HG03442 (cell line): ENCODE data around the gene ICAM1.
"Not testable (repeated sequence)": the region's sequence is repeated elsewhere in the genome, so short reads cannot be mapped to it uniquely, and the experiment has no call there.

Experiments
- ATAC-seq: cut with Tn5 transposase; IDR thresholded peaks from one replicate; pipeline ENCODE4 v1.9.1; 2021; ENCODE audit warnings: mild to moderate bottlenecking, moderate library complexity; ENCODE audit not compliant: unreplicated experiment

Gene ICAM1, protein sequence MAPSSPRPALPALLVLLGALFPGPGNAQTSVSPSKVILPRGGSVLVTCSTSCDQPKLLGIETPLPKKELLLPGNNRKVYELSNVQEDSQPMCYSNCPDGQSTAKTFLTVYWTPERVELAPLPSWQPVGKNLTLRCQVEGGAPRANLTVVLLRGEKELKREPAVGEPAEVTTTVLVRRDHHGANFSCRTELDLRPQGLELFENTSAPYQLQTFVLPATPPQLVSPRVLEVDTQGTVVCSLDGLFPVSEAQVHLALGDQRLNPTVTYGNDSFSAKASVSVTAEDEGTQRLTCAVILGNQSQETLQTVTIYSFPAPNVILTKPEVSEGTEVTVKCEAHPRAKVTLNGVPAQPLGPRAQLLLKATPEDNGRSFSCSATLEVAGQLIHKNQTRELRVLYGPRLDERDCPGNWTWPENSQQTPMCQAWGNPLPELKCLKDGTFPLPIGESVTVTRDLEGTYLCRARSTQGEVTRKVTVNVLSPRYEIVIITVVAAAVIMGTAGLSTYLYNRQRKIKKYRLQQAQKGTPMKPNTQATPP

DNA sequence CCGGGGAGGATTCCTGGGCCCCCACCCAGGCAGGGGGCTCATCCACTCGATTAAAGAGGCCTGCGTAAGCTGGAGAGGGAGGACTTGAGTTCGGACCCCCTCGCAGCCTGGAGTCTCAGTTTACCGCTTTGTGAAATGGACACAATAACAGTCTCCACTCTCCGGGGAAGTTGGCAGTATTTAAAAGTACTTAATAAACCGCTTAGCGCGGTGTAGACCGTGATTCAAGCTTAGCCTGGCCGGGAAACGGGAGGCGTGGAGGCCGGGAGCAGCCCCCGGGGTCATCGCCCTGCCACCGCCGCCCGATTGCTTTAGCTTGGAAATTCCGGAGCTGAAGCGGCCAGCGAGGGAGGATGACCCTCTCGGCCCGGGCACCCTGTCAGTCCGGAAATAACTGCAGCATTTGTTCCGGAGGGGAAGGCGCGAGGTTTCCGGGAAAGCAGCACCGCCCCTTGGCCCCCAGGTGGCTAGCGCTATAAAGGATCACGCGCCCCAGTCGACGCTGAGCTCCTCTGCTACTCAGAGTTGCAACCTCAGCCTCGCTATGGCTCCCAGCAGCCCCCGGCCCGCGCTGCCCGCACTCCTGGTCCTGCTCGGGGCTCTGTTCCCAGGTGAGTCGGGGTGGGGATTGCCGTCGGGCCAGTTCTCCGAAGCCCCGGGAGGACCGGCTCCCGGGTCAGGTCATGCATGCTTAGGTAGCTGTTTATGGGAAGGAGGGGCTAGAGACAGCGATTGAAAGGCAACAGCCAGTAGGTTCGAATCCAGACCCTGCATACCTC lies at the start of gene ICAM1:
Gene ICAM1 (plus strand): TSS at position 505 of the 779 bp plus-strand sequence. CDS start 40 bp downstream, at position 545.
- ATAC-seq: peak; percentile 47

DNA sequence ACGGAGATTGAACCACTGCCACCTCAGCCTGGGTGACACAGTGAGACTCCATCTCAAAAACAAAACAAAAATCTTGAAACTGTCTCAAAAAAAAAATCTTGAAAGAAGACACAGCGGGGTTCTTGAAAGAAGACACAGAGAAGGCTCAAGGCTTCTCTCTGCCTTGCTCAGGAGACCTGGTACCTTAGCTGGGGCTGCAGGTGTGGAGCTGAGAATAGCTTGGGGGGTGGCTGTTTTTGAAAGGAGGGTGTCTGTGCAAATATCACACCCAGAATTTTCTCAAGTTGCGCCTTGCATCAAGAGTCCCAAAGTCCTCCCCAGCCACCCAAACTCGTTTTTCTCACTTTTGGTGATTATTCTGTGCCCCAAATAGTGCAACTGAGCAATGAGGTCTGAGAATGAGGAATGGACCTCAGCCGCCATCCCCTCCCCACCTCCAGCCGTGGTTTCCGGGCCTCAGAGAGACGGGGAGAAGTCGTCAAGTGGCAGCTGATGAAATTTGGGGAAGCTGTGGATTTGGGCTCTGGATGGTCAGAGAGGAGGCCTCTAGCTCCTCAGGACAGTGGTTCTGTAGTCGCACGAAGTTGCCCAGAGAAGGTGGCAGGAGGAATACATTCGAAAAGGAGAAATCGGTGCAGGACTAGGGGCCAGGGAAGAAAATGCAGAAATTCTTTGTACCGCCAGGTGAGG lies 48.6 kb upstream of the ICAM1 start:
- ATAC-seq: no peak

DNA sequence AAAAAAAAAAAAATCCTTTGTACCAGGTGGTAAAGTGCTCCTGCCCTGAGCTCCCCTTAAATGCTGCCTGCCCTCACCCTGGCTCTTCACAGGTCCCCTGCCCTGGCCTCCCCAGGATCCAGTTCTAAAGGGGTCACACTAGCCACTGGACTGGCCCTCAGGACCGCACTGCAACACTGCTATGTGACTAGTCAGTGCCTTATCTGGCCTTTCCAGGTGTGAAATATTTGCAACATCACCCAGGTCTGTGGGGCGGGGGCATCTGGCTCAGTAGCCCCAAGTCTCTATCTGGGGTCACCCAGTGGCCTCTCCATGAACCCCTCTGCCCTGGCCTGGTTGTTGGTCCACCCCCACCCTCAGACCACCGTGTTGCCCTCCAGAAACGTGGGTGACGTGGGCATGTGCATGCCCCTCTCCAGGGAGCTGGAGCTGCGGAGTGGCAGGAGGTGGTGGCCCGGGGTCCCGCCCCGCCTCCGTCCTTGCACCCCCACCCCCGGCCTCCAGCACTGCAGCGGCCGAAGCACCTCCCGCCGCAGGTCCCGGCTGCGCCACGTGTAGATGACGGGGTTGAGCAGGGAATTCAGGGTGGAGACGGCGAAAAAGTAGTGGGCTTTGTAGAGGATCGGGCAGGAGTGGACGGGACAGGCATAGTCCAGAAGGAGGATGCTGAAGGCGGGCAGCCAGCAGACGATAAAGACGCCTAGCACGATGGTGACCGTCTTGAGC lies 47.3 kb upstream of the ICAM1 start:
- ATAC-seq: no peak

DNA sequence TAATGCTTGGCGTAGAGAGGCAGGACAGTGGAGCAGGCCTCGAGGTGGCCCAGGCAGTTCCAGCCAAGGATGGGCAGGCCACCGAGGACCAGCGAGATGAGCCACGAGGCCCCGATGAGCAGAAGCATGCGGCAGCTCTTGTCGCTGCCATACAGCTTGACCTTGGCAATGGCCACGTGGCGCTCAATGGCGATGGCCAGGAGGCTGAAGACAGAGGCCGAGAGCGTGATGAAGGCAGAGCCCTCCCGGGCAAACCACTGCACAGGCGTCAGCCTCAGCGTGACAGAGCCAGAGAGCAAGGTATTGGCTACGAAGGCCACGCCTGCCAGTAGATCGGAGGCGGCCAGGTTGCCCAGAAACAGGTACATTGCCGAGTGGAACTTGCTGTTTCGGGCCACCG lies 46.6 kb upstream of the ICAM1 start:
- ATAC-seq: no peak

DNA sequence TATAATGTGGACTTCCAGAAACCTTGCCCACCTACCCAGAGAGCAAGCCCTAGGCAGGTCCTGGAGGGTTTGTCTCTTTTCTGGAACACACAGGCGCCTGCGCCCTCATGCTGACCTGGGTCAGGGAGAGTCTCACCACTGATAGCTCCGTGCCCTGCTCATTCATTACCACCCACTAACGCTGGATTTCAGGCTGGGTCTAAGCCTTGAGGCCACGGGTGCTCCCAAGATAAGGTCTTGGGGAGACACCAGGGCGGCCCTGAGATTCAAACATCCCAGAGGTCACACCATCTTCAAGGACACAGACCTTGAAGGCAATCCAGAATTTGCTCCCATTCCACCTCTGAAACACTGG lies 44.9 kb upstream of the ICAM1 start:
- no peak for ATAC-seq

DNA sequence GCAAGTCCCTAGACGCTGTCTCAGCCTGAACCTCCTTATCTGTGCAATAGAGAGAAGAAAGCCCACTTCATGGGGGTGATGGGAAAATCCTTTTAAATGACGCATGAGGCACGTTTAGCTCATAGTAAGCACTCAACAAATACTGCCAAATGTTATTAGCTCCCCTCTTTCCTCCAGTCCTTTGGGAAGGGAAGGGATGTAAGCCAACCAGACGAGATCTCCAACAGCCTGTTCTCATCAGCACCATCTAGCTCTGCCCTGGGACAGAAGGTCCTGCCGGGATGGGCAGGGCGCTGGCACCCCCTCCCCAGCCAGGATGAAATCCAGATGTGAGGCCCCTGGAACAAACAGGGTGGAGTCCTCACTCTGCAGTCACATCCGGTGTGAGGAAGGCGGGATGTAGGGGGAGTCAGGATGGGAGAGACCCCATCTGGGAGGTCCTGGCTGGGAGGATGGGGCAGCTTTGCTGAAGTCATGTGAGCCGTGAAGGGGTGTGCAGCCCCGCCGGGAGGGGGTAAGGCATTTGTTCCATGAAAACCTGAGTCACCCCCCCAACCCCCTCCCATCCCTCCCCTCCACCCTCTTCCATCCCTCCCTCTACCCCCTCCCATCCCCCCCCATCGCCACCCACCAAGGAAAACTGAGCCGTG lies 44.4 kb upstream of the ICAM1 start:
- no peak for ATAC-seq

DNA sequence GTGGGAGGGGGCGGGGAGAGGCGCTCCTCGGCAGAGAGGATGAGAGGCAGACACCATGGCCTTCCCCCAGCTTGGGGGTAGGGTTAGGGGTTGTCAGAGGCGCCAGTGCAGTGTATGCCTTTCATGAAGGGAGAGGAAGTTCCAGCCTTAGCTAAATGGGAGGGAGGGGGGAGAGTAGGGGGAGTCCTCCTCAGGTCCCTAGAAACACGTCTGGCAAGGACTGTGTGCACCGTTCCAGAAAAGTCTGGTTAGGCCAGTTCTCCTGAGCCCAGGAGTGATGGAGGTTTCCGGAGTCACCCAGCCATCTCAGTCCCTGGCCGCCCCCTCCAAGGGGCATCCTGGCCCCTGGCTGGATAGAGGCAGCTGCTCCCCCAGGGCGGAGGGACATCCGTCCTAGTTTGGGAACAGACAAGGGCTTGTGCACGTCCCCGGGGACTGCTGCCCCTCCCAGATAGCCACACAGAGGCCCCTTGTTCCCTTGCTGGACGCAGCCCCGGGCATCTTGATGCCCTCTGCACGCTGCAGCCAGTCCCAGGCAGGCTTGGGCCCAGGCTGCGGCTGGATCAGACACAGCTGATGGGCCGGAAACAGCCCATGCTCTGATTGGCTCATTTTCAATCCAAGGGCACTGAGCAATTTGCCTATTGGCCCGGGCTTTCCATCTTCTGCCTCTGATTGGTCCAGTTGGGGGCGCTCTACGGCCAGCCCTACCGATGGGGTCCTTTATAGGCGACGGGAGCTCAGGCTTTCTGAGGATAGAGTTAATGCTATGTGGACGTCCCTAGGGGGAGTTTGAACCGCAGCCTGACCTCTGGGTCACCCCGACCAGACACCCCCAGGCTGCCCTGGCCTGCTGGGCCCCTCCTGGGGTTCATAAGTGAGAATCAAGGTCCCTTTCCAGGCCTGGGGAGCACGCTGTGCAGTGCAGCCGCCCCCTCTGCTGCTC lies 43.6 kb upstream of the ICAM1 start:
- no peak for ATAC-seq

DNA sequence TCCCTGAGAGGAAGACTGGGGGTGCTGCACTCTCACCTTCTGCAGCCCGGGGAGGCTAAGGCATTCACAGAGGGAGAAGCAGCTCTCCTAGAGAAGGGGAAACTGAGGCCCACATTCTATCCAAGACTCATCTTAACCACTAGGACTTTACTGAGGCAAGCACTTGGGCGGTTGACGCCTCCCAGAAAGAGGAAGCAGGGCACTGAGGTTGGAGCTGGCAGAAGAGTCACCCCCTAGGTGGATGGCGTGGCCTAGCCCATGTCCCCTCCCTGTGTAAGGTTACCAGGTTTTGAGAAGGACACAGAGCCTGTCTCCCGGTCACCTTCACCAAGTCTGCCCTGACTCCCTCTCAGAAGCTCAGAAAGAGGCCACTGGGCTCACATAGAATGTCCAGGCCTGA lies 42.5 kb upstream of the ICAM1 start:
- ATAC-seq: no peak

DNA sequence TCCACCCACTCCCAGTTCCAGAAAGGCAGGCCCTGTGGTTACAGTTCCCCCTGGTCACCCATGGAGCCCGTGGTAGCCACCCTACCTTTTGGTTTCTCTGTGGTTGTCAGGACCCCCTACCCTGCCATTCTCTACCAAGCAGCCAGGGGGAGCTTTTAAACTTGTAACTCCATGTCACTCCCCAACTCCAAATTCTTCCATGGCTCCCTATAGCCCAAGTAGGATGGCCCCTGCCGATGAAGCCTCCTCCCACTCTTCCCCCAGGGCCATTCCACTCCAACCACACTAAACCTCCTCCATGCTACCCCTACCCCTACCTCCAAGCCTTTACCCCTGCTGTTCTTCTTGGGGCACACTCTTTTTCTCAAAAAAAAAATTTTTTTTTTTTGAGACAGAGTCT lies 42.0 kb upstream of the ICAM1 start:
- ATAC-seq: no peak

DNA sequence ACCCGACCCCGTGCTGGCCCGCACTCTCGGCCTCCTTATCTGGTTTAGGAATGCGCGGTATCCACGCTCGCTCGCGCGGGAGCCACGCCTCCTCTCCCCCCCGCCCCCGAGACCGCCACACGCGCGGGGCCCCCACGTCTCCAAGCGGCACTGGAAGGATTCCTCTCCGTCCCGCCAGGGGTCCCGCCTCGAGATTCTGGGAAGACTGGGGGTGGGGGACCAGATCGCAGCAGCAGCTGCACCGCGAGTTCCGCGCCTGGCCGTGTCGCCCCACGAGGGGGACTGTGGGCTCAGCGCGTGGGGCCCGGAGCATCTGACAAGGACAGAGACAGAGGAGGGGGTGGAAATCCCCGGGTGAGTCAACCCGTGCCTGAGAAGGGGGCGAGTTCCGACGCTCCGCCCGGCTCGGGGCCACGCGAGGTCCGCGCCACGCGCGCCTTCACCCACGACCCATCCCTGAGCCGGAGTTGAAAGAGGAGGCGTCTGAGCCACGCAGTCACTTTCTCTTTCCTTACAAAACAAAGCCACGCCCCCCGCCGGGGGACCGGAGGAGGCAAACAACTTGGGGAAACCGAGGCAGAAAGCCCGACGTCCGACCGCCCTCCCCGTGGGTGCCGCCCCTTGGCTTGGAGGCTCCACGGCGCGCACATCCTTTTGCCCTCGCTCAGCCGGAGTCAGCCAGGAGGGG lies 40.6 kb upstream of the ICAM1 start:
- no peak for ATAC-seq

DNA sequence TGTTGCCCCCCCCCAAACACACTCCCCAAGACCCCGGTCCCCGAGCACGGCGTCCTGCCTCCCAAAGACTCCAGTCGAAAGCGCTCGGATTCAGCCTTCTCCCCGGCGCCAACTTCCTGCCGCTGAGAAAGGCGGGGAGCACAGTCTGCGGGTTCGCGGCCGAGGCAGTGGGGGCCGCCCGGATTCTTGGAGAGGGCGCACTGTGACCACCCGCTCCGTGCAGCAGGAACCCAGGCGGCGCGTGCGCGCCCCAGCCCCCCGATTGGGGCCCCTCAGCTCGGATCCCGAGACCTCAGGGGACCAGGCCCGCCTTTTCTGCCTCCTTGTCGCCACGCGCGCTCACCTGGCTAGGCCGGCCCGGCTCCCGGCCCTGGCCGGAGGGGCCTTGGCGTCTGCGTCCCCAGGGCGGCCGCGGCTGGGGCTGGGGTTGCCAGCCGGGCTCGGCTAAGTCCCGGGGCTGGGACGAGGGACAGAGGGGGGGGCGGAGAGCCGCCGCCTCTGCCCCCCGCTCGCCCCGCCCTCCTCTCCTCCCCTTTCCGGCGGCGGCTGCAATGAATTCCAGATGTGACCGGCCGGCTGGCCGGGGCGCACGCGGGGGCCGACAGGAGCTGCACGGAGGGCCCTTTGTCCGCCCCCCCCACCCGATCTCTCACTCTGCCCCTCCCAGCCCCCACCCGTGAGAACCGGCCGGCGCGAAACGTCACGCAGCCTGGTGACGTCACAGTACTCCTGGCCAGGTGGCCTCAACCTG lies 39.9 kb upstream of the ICAM1 start, which contains the start of gene S1PR2:
Gene S1PR2 (minus strand): TSS at position 471 of the 751 bp plus-strand sequence. CDS start 6,426 bp downstream, outside the sequence.
- ATAC-seq: no peak

DNA sequence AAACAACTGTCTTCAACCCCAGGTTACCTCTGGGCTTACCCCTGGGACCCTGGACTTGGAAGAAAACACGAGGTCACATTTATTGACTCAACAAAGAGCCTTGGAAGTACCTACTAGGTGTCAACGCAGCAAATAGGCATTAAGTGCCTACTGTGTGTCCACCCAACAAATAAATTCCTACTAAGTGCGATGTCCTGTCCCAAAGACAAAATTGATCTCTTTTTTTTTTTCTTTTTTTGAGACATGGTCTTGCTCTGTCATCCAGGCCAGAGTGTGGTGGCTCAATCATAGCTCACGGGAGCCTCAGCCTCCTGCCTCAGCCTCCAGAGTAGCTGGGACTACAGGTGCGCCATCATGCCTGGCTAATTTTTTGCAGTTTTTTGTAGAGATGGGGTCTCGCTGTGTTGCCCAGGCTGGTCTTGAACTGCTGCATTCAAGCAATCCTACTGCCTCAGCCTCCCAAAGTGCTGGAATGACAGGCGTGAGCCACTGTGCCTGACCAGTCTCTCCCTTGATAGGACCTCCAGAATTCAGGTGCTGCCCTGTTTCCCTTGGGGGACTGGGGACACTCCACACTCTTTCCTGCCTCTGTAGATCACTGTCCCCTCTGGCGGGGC lies 39.2 kb upstream of the ICAM1 start:
- no peak for ATAC-seq

DNA sequence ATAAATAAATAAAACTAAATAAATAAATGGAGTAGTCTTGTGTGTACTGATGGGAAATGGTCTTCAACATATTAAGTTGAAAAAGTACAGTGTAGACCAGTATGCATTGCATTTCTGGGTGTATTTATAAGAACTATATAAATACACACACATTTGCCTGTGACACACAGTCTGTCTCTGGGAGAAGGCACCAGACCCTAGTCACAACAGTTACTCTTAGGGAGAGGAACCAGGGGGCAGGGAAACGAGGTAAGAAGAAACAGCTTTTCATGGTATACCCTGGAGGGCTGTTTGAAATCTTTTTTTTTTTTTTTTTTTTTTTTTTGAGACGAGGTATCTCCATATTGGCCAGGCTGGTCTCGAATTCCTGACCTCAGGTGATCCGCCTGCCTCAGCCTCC lies 37.0 kb upstream of the ICAM1 start:
- no peak for ATAC-seq

DNA sequence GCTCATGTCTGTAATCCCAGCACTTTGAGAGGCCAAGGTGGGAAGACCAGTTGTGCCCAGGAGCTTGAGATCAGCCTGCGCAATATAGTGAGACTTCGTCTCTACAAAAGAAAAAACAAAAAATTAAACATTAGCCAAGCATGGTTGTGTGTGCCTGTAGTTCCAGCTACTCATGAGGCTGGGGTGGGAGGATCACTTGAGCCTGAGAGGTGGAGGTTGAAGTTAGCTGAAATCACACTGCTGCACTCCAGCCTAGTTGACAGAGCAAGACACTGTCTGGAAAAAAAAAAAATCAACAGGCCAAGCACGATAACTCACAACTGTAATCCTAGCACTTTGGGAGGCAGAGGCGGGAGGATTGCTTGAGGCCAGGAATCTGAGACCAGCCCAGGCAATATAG lies 35.9 kb upstream of the ICAM1 start:
- no peak for ATAC-seq

DNA sequence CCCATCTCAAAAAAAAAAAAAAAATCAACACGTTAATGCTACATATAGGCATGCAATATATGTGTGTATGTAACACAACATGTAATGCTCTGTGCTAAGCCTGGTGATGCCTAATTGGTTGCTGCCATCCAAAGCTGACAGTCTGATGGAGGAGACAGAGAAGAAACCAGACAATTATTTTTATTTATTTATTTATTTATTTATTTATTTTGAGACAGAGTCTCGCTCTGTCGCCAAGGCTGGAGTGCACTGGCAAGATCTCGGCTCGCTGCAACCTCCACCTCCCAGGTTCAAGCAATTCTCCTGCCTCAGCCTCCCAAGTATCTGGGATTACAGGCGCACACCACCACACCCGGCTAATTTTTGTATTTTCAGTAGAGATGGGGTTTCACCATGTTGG lies 35.5 kb upstream of the ICAM1 start:
- ATAC-seq: not testable (repeated sequence)

DNA sequence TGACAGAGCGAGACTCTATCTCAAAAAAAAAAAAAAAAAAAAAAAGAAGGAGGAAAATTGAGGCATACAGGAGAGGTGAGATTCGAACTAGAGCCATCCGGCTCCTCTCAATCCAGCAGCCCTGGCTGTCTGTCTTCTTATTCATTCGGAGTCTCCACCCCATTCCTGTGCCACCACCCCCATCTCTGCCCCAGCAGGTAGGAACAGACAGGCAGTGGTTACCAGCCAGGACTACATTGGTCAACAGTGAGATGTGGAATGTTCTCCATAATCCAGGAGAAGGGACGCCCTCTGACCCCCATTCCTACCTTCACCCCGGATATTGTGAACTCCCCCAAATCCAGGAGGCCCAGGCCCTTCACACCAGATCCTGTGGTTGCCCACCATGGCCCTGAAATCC lies 33.2 kb upstream of the ICAM1 start:
- no peak for ATAC-seq

DNA sequence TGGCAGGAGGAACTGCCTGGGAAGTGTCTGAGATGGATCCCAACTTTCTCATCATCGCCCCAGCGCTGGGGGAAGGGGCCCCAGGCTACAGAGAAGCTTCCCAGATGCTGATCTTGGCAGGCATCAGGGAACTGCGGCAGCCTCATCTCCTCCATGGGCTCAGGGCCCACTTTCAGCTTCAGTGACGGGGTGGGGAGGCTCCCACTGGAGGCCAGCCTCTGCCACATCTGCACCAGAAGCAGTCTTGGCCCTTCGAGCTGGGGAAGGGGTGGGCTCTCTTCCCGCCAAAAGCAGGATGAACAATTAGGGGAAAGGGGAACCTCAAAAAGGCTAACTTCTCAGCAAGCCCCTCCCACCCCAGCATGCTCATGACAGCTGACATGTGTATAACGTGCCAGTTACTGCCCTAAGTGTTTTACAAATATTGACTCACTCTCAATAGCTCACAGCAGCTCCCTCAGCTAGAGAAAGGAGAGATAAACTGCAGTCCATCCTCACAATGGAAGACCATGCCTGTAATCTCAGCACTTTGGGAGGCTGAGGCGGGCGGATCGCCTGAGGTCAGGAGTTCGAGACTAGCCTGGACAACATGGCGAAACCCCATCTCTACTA lies 32.6 kb upstream of the ICAM1 start:
- ATAC-seq: no peak
